CD14-positive monocyte (primary cell): ENCODE measurements around the gene DNAJB13. TPM values are rescaled to one million over a fixed set of nuclear protein-coding genes. Genes with fewer than 3 reads are reported as not detected.

ENCODE experiments used
- DNase-seq, 3 donors: peaks; one replicate each; pipeline ENCODE4 v3.0.0-alpha.2; 2011 to 2022
- H2AFZ ChIP-seq: 2 replicates; pipeline ENCODE4 v1.6.0; 2012; ENCODE audit warnings: mild to moderate bottlenecking, low read depth, low read length, inconsistent platforms; ENCODE audit not compliant: insufficient read depth, poor library complexity, severe bottlenecking
- H3K27ac ChIP-seq, 2 donors: 1 replicate in 1 of 2; 2 replicates in 1 of 2; pipeline ENCODE4 v1.5.1; 2012 to 2013; ENCODE audit warnings: low read length in 2 of 2, control low read depth in 1 of 2, inconsistent platforms in 1 of 2, low read depth in 1 of 2, mild to moderate bottlenecking in 1 of 2
- H3K27me3 ChIP-seq, 2 donors: one replicate each; pipeline versions ENCODE4 v1.6.0 to v1.6.1; 2011 to 2013; ENCODE audit warnings: low read length in 2 of 2; ENCODE audit not compliant: control insufficient read depth in 2 of 2, insufficient read depth in 2 of 2
- H3K36me3 ChIP-seq, 2 donors: replicated peaks in 1 of 2; 1 replicate in 1 of 2; 2 replicates in 1 of 2; pipeline versions ENCODE4 v1.5.1 to v1.6.1; 2012 to 2013; ENCODE audit warnings: low read length in 2 of 2, control low read depth in 1 of 2, inconsistent platforms in 1 of 2, mild to moderate bottlenecking in 1 of 2; ENCODE audit not compliant: insufficient read depth in 2 of 2, control insufficient read depth in 1 of 2
- H3K4me1 ChIP-seq, 2 donors: 1 replicate in 1 of 2; 2 replicates in 1 of 2; pipeline versions ENCODE4 v1.5.1 to v1.6.1; 2012 to 2013; ENCODE audit warnings: low read length in 2 of 2, control low read depth in 1 of 2, inconsistent platforms in 1 of 2, mild to moderate bottlenecking in 1 of 2, moderate library complexity in 1 of 2; ENCODE audit not compliant: insufficient read depth in 2 of 2, control insufficient read depth in 1 of 2
- H3K4me2 ChIP-seq: replicated peaks from 2 replicates; pipeline ENCODE3; 2012; ENCODE audit warnings: low read length, moderate library complexity, mild to moderate bottlenecking; ENCODE audit not compliant: poor library complexity, severe bottlenecking; ENCODE audit errors: extremely low read depth
- H3K4me3 ChIP-seq, 3 experiments: fragments of 200-600 bp in 1 of 3; sonication (generic) in 1 of 3; replicated peaks in 1 of 3; 1 replicate in 2 of 3; 2 replicates in 1 of 3; pipeline ENCODE4 v1.5.1; 2011 to 2013; ENCODE audit warnings: low read length in 3 of 3, mild to moderate bottlenecking in 3 of 3, control low read depth in 2 of 3, low read depth in 2 of 3, inconsistent platforms in 1 of 3, moderate library complexity in 1 of 3
- H3K79me2 ChIP-seq: 2 replicates; pipeline ENCODE4 v1.6.0; 2012; ENCODE audit warnings: mild to moderate bottlenecking, control low read depth, inconsistent platforms, low read length, moderate library complexity; ENCODE audit not compliant: insufficient read depth
- H3K9ac ChIP-seq: 2 replicates; pipeline ENCODE4 v1.6.0; 2017; ENCODE audit warnings: low read length, mild to moderate bottlenecking; ENCODE audit not compliant: insufficient read depth, poor library complexity, severe bottlenecking
- H3K9me3 ChIP-seq, 2 donors: replicated peaks in 1 of 2; 1 replicate in 1 of 2; 2 replicates in 1 of 2; pipeline versions ENCODE4 v1.5.1 to v1.6.1; 2012 to 2013; ENCODE audit warnings: low read length in 2 of 2, control low read depth in 1 of 2; ENCODE audit not compliant: control insufficient read depth in 1 of 2, insufficient read depth in 1 of 2
- H4K20me1 ChIP-seq: 2 replicates; pipeline ENCODE4 v1.6.0; 2012; ENCODE audit warnings: mild to moderate bottlenecking, low read length, control low read depth, moderate library complexity; ENCODE audit not compliant: insufficient read depth
- H3K27ac Mint-ChIP-seq, 7 donors: one replicate each; pipeline ENCODE4 v1.8.0; 2020; ENCODE audit warnings: mild to moderate bottlenecking in 7 of 7, mixed read lengths in 7 of 7, moderate library complexity in 6 of 7, inconsistent platforms in 2 of 7
- H3K27me3 Mint-ChIP-seq, 3 donors: one replicate each; pipeline ENCODE4 v1.8.0; 2021 to 2022; ENCODE audit warnings: low read depth in 3 of 3, mild to moderate bottlenecking in 3 of 3, mixed read lengths in 3 of 3, moderate library complexity in 3 of 3, inconsistent platforms in 1 of 3
- H3K36me3 Mint-ChIP-seq, 2 donors: one replicate each; pipeline ENCODE4 v1.8.0; 2020; ENCODE audit warnings: mixed read lengths in 2 of 2, inconsistent platforms in 1 of 2, mild to moderate bottlenecking in 1 of 2
- H3K4me1 Mint-ChIP-seq: one replicate; pipeline ENCODE4 v1.8.0; 2020; ENCODE audit warnings: mild to moderate bottlenecking, mixed read lengths
- H3K4me3 Mint-ChIP-seq, 2 donors: one replicate each; pipeline ENCODE4 v1.8.0; 2020; ENCODE audit warnings: mild to moderate bottlenecking in 2 of 2, mixed read lengths in 2 of 2, moderate library complexity in 1 of 2
- H3K9me3 Mint-ChIP-seq, 7 donors: one replicate each; pipeline ENCODE4 v1.8.0; 2020 to 2022; ENCODE audit warnings: mixed read lengths in 7 of 7, mild to moderate bottlenecking in 6 of 7, moderate library complexity in 6 of 7, inconsistent platforms in 2 of 7
- WGBS: methylation state at CpG from one replicate; pipeline ENCODE4 v1.1.5; 2013; ENCODE audit warnings: missing lambda C conversion rate; ENCODE audit not compliant: insufficient coverage; 5-methylcytosine and 5-hydroxymethylcytosine counted together
- intact Hi-C, 2 donors: fragments of 100-400 bp; cut with micrococcal nuclease; formaldehyde crosslinking; loops; one replicate each; pipeline versions ENCODE4 v1.15.0 to v1.15.1; 2023
- polyA plus RNA-seq, 3 donors: library from polyadenylated mRNA; depleted of rRNA in 1 of 3; unstranded in 2 of 3; stranded (reverse) in 1 of 3; fragments of 300-500 nt in 2 of 3; fragments of >200 nt in 1 of 3; fragmentation: Illumina TruSeq in 2 of 3; gene quantifications; 1 replicate in 2 of 3; 2 replicates in 1 of 3; pipeline ENCODE4 v1.2.3, GENCODE V29; 2012 to 2021
- TF ChIP-seq, protein P1 (sequence below): fragments of 200-600 bp; IDR thresholded peaks from one replicate; pipeline ENCODE4 v1.8.0; 2022; ENCODE audit warnings: antibody characterized with exemption, mild to moderate bottlenecking

Gene DNAJB13
- polyA plus RNA-seq, 3 donors = not detected

DNA sequence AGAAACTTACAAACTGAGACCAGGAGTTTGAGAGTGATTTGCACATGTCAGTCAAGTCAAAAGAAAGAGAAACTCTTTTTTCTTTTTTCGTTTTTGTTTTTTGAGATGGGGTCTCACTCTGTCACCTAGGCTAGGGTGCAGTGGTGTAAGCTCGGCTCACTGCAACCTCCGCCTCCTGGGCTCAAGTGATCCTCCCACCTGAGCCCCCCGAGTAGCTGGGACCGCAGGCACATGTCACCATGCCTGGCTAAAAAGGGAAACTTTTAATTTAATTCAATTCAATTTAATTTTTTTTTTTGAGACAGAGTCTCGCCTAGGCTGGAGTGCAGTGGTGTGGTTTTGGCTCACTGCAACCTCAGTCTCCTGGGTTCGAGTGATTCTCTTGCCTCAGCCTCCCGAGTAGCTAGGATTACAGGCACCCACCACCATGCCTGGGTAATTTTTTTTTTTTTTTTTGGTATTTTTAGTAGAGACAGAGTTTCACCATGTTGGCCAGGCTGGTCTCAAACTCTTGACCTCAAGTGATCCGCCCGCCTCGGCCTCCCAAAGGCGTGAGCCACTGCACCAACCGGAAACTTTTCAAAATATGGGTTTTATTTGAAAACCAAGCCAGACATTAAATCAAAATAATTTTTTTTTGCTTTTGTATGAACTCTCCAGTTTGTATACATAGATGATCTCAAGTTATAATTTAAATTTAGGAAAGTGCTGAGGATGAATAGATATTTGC, 48.2 kb downstream of the DNAJB13 start:
- Histone ChIP-seq H3K9me3 (no peaks in the 10 kb centered on the region), H3K27me3 (no peaks in the 10 kb centered on the region), H3K4me2 (no peak overlapping the region), H3K4me3 (no peak overlapping the region), H3K27ac (no peak overlapping the region), H3K36me3 (peaks cover 0 to 28% of the 10 kb centered on the region in 2 donors), H3K79me2 (no peaks in the 10 kb centered on the region), H2AFZ (no peak overlapping the region), H3K4me1 (peaks cover 13 to 22% of the 10 kb centered on the region in 2 donors), H3K9ac (no peak overlapping the region), H4K20me1 (no peaks in the 10 kb centered on the region)
- H3K9me3 Mint-ChIP-seq = no peaks in the 10 kb centered on the region
- peaks cover 16 to 20% of the 10 kb centered on the region in 2 donors for H3K36me3 Mint-ChIP-seq
- intact Hi-C loops = no loop called here
- H3K4me1 Mint-ChIP-seq = peaks cover 16% of the 10 kb centered on the region
- no peak overlapping the region for H3K4me3 Mint-ChIP-seq
- DNase-seq = no peak
- WGBS = 100% methylated on average over 4 of the region's 13 CpGs
- H3K27ac Mint-ChIP-seq = no peak overlapping the region
- TF ChIP-seq, protein P1, sequence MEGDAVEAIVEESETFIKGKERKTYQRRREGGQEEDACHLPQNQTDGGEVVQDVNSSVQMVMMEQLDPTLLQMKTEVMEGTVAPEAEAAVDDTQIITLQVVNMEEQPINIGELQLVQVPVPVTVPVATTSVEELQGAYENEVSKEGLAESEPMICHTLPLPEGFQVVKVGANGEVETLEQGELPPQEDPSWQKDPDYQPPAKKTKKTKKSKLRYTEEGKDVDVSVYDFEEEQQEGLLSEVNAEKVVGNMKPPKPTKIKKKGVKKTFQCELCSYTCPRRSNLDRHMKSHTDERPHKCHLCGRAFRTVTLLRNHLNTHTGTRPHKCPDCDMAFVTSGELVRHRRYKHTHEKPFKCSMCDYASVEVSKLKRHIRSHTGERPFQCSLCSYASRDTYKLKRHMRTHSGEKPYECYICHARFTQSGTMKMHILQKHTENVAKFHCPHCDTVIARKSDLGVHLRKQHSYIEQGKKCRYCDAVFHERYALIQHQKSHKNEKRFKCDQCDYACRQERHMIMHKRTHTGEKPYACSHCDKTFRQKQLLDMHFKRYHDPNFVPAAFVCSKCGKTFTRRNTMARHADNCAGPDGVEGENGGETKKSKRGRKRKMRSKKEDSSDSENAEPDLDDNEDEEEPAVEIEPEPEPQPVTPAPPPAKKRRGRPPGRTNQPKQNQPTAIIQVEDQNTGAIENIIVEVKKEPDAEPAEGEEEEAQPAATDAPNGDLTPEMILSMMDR = no peak
- no peaks in the 10 kb centered on the region for H3K27me3 Mint-ChIP-seq

DNA sequence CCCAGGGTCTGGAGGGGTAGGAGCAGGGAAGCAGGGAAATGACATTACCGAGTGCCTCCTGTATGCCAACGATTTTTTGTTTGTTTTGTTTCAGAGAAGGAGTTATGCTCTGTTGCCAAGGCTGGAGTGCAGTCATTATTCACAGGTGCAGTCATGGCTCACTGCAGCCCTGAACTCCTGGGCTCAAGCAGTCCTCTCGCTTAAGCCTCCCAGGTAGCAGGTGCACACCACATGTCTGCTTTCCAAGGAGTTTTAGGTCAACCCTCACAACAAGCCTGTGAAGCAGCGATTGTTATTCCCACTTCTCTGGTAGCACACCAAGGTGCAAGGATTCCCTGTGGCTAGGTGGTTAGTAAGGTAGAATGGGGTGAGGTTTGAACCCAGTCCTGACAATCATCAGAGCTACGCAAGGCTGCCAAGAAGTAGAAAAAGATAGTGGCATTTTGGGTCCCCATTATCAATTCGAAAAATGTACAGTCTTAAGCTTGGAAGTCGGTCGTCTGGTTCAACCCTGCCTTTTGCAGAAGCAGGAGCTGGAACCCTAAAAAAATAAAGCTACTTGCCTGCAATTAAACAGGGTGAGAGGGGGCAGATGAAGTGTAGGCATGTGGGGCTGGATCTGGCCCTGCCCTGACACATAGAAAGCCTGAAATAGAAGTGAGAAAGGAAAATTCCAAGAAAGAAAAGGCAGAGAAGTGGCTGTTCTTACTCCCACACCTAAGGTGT, 48.9 kb downstream of the DNAJB13 start:
- Histone ChIP-seq H3K9ac (no peak overlapping the region), H3K27me3 (no peaks in the 10 kb centered on the region), H3K27ac (no peak overlapping the region), H3K36me3 (peaks cover 0 to 29% of the 10 kb centered on the region in 2 donors), H3K4me1 (peaks cover 11 to 14% of the 10 kb centered on the region in 2 donors), H2AFZ (no peak overlapping the region), H3K9me3 (no peaks in the 10 kb centered on the region), H3K4me3 (no peak overlapping the region), H3K4me2 (no peak overlapping the region), H3K79me2 (no peaks in the 10 kb centered on the region), H4K20me1 (no peaks in the 10 kb centered on the region)
- Mint-ChIP-seq H3K9me3 (no peaks in the 10 kb centered on the region), H3K4me1 (peaks cover 13% of the 10 kb centered on the region), H3K4me3 (no peak overlapping the region), H3K36me3 (peaks cover 16 to 22% of the 10 kb centered on the region in 2 donors), H3K27ac (peak overlapping the region in 2 of 7 donors; percentile 20 to 63), H3K27me3 (no peaks in the 10 kb centered on the region)
- intact Hi-C loops = no loop called here
- WGBS = 86% methylated on average over 5 of the region's 8 CpGs
- DNase-seq = no peak
- TF ChIP-seq, protein P1 = no peak
